IPS-15b (cell line): ENCODE measurements around the gene SCAMP4.

Source experiments
- H3K27me3 ChIP-seq: one replicate; pipeline ENCODE4 v1.6.1; 2013; ENCODE audit warnings: low read length; ENCODE audit not compliant: control insufficient read depth, insufficient read depth
- H3K36me3 ChIP-seq: one replicate; pipeline ENCODE4 v1.6.1; 2013; ENCODE audit warnings: low read length; ENCODE audit not compliant: control insufficient read depth, insufficient read depth
- H3K4me1 ChIP-seq: one replicate; pipeline ENCODE4 v1.6.1; 2013; ENCODE audit warnings: mild to moderate bottlenecking, low read length; ENCODE audit not compliant: control insufficient read depth, insufficient read depth
- H3K4me3 ChIP-seq: one replicate; pipeline ENCODE4 v1.5.1; 2013; ENCODE audit warnings: low read depth, low read length
- H3K9ac ChIP-seq: one replicate; pipeline ENCODE4 v1.6.1; 2013; ENCODE audit warnings: low read depth, mild to moderate bottlenecking, low read length
- H3K9me3 ChIP-seq: one replicate; pipeline ENCODE4 v1.6.1; 2013; ENCODE audit warnings: mild to moderate bottlenecking, low read length; ENCODE audit not compliant: control insufficient read depth, insufficient read depth

The SCAMP4 gene

GRCh38 chr19:1911098-1911497 is 5.9 kb downstream of the SCAMP4 start:
- no peak overlapping the region for H3K4me3 ChIP-seq
- H3K27me3 ChIP-seq = no peaks in the 10 kb centered on the region
- no peak overlapping the region for H3K9ac ChIP-seq
- H3K36me3 ChIP-seq = peaks cover 30% of the 10 kb centered on the region
- H3K9me3 ChIP-seq = no peaks in the 10 kb centered on the region
- no peaks in the 10 kb centered on the region for H3K4me1 ChIP-seq

- Histone ChIP-seq H3K36me3 (peaks cover 30% of the 10 kb centered on the region), H3K9me3 (no peaks in the 10 kb centered on the region), H3K27me3 (no peaks in the 10 kb centered on the region), H3K9ac (no peak overlapping the region), H3K4me3 (no peak overlapping the region), H3K4me1 (no peaks in the 10 kb centered on the region)
These were observed 6.8 kb downstream of the SCAMP4 start for GRCh38 chr19:1911995-1912394.

GRCh38 chr19:1912760-1913505 is 7.7 kb downstream of the SCAMP4 start:
- no peaks in the 10 kb centered on the region for H3K9me3 ChIP-seq
- no peak overlapping the region for H3K9ac ChIP-seq
- no peaks in the 10 kb centered on the region for H3K4me1 ChIP-seq
- H3K27me3 ChIP-seq = no peaks in the 10 kb centered on the region
- peaks cover 35% of the 10 kb centered on the region for H3K36me3 ChIP-seq
- no peak overlapping the region for H3K4me3 ChIP-seq

- H3K27me3 ChIP-seq = no peaks in the 10 kb centered on the region
- peaks cover 41% of the 10 kb centered on the region for H3K36me3 ChIP-seq
- no peak overlapping the region for H3K4me3 ChIP-seq
- H3K9ac ChIP-seq = no peak overlapping the region
- H3K9me3 ChIP-seq = no peaks in the 10 kb centered on the region
- H3K4me1 ChIP-seq = no peaks in the 10 kb centered on the region
These were observed 8.8 kb downstream of the SCAMP4 start for GRCh38 chr19:1913781-1914577.

GRCh38 chr19:1914826-1915341 is 9.7 kb downstream of the SCAMP4 start:
- Histone ChIP-seq H3K9ac (no peak overlapping the region), H3K27me3 (no peaks in the 10 kb centered on the region), H3K4me3 (no peak overlapping the region), H3K36me3 (peaks cover 46% of the 10 kb centered on the region), H3K9me3 (no peaks in the 10 kb centered on the region), H3K4me1 (no peaks in the 10 kb centered on the region)

- no peaks in the 10 kb centered on the region for H3K4me1 ChIP-seq
- H3K27me3 ChIP-seq = no peaks in the 10 kb centered on the region
- H3K36me3 ChIP-seq = peaks cover 60% of the 10 kb centered on the region
- H3K4me3 ChIP-seq = no peak overlapping the region
- H3K9ac ChIP-seq = no peak overlapping the region
- H3K9me3 ChIP-seq = no peaks in the 10 kb centered on the region
These were observed 11.9 kb downstream of the SCAMP4 start for GRCh38 chr19:1917146-1917545.

- H3K36me3 ChIP-seq = peaks cover 62% of the 10 kb centered on the region
- H3K9ac ChIP-seq = no peak overlapping the region
- H3K9me3 ChIP-seq = no peaks in the 10 kb centered on the region
These were observed 12.7 kb downstream of the SCAMP4 start for GRCh38 chr19:1917926-1918325.

GRCh38 chr19:1918975-1919374 is 13.8 kb downstream of the SCAMP4 start:
- no peaks in the 10 kb centered on the region for H3K9me3 ChIP-seq
- H3K4me3 ChIP-seq = no peak overlapping the region
- H3K27me3 ChIP-seq = no peaks in the 10 kb centered on the region
- peaks cover 58% of the 10 kb centered on the region for H3K36me3 ChIP-seq
- no peak overlapping the region for H3K9ac ChIP-seq
- no peaks in the 10 kb centered on the region for H3K4me1 ChIP-seq

More at GRCh38 chr19:1917926-1918325, 12.7 kb downstream of the SCAMP4 start:
- Histone ChIP-seq H3K4me1 (no peaks in the 10 kb centered on the region), H3K4me3 (no peak overlapping the region), H3K27me3 (no peaks in the 10 kb centered on the region)

GRCh38 chr19:1920644-1921043 is 15.4 kb downstream of the SCAMP4 start:
- no peaks in the 10 kb centered on the region for H3K9me3 ChIP-seq
- H3K9ac ChIP-seq = no peak overlapping the region
- no peaks in the 10 kb centered on the region for H3K27me3 ChIP-seq
- H3K4me1 ChIP-seq = no peaks in the 10 kb centered on the region
- peaks cover 48% of the 10 kb centered on the region for H3K36me3 ChIP-seq
- H3K4me3 ChIP-seq = no peak overlapping the region

GRCh38 chr19:1921326-1921725 is 16.1 kb downstream of the SCAMP4 start:
- no peaks in the 10 kb centered on the region for H3K9me3 ChIP-seq
- no peaks in the 10 kb centered on the region for H3K4me1 ChIP-seq
- peaks cover 48% of the 10 kb centered on the region for H3K36me3 ChIP-seq
- no peak overlapping the region for H3K9ac ChIP-seq
- H3K27me3 ChIP-seq = no peaks in the 10 kb centered on the region
- H3K4me3 ChIP-seq = no peak overlapping the region

GRCh38 chr19:1921825-1922224 is 16.6 kb downstream of the SCAMP4 start:
- no peaks in the 10 kb centered on the region for H3K4me1 ChIP-seq
- no peak overlapping the region for H3K9ac ChIP-seq

GRCh38 chr19:1922803-1923202 is 17.6 kb downstream of the SCAMP4 start:
- Histone ChIP-seq H3K4me1 (no peaks in the 10 kb centered on the region), H3K9me3 (no peaks in the 10 kb centered on the region), H3K9ac (no peak overlapping the region), H3K4me3 (no peak overlapping the region), H3K27me3 (no peaks in the 10 kb centered on the region), H3K36me3 (peaks cover 42% of the 10 kb centered on the region)

More at GRCh38 chr19:1921825-1922224, 16.6 kb downstream of the SCAMP4 start:
- no peaks in the 10 kb centered on the region for H3K9me3 ChIP-seq
- H3K4me3 ChIP-seq = no peak overlapping the region
- H3K36me3 ChIP-seq = peaks cover 48% of the 10 kb centered on the region
- no peaks in the 10 kb centered on the region for H3K27me3 ChIP-seq
